Activated CD4-positive, alpha-beta T cell treated with anti-CD3 and anti-CD28 coated beads, Interleukin-2, amount 50 U/mL, for 16 hours (primary cell): Measurements from ENCODE around the gene C16orf74.

ENCODE experiments used
- DNase-seq: peaks from one replicate; pipeline ENCODE4 v3.0.0-alpha.2; 2020

The C16orf74 gene

DNA sequence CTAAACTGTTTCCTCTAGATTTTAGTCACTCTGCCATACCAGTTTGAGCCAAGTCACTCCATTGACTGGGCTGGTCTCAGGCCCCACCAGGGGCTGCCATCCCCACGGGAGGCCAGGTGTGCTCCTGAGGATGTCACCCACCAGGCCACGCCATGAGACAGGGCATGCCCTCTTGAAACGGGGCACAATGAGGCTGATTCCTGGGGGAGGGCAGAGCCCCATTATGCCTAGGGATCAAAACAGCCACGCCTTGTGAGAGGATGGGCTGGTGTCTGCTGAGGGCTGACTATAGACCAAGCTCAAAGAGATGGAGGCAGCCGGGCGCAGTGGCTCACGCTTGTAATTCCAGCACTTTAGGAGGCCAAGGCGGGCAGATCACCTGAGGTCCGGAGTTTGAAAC lies 83.6 kb downstream of the C16orf74 start:
- DNase-seq, result no peak

DNA sequence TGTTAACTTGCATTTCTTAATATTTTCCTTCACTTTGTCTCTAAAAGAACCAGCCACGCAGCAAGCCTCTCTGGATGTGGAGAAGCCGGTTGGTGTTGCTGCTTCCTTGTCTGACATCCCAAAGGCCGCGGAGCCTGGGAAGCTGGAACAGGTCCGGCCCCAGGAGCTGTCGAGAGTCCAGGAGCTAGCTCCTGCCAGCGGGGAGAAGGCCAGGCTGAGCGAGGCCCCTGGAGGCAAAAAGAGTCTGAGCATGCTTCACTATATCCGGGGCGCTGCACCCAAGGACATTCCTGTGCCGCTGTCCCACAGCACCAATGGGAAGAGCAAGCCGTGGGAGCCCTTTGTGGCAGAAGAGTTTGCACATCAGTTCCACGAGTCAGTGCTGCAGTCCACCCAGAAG lies 85.0 kb downstream of the C16orf74 start:
- DNase-seq, result no peak

DNA sequence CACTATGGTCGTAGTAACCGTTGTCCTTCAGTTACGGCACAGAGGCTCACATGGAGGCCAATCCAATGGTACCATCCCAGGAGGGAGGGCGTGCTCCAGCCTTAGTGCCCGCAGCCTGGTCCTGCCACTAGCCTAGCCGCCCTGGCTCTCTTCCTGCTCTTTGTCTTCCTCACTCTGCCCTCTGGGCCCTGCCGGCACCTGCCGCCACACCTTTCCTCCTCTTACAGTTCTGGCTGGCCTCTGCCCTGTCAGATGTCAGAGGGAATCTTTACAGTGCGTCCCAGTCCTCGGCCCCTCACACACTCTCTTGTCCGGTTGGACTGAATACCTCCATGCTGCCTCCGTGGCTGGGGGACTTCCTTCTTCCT lies 85.5 kb downstream of the C16orf74 start:
- no peak for DNase-seq

DNA sequence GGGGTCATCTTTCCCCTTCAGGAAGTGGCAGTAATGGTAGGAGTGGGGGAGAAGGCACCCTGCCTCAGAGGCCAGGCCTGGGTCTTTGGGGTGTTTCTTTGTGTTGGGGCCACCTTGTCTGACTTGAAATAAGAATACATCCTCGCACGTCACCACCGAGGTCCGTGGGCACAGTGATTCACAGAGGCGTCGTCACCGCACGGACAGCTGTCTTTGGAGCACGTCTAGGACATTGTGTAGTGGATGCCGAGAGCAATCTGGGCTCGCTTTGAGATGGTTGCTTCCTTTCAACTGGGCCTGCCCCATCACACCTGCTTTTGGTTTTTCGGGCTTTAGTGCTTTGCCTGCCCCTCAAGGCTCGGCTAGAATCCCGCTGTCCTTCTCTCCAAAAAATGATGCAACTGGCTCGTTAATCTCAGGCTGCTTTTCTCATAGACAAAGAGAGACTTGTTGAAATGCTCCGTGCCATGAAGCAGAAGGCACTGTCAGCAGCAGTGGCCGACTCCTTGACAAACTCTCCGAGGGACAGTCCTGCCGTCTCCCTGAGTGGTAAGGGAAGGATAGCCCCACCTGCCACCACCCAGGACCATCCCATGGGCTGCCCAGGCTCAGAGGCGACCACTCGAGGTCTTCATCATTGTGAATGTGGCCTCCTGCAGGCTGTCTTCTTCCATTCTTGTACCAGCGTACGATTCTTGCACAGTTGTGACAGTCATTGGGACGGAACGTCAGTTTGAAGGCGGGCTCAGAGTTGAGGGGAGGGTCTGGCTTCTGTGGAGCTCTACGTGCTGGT lies 86.1 kb downstream of the C16orf74 start:
- no peak for DNase-seq

DNA sequence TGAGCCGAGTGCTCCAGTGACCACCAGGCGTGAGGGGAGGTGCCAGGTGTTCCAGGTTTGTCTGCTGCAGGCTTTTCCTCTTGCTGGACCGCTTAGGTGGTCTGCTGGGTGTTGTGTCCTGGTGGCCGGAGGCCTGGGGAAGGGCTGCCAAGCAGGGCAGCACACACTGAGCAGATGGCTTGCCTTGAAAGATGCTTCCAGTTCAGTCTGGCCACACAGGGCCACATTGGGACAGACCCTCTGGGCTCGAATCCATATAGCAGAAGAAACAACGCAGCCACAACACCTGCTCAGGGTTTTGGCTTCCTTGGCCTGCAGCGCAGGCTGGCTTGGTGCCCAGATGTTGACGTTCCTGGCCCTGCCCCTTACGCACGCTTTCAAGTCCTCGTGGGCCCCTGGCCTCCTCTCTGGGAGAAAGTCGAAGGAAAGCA lies 87.0 kb downstream of the C16orf74 start:
- DNase-seq, result no peak

DNA sequence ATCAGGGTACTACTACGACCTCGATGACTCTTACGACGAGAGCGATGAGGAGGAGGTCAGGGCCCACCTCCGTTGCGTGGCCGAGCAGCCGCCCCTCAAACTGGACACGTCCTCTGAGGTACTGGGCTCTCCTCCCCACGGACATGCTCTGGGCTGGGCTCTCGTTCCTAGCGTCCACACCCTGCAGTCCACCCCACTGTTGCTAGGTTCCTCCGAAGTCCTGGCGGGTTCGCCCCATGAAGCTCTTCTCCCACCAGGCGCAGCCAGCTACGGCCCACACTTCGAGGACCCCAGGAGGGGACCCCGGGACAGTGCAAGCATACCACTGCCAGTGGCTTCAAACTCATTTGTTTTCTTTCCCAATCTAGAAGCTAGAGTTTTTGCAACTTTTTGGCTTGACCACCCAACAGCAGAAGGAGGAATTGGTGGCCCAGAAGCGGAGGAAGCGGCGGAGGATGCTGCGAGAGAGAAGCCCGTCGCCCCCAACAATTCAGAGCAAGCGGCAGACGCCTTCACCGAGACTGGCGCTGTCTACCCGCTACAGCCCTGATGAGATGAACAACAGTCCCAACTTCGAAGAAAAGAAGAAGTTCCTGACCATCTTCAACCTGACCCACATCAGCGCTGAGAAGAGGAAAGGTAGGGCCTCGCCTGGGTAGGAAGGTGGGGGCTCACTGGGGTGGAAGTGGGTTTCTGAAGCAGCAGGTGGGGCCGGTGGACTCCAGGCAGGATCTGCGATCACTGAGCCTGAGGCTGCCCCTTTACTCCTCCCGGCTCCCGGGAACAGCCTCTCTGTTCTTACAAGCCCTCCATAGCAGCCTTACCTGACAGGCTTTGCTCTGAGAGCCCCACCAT lies 87.7 kb downstream of the C16orf74 start:
- no peak for DNase-seq

DNA sequence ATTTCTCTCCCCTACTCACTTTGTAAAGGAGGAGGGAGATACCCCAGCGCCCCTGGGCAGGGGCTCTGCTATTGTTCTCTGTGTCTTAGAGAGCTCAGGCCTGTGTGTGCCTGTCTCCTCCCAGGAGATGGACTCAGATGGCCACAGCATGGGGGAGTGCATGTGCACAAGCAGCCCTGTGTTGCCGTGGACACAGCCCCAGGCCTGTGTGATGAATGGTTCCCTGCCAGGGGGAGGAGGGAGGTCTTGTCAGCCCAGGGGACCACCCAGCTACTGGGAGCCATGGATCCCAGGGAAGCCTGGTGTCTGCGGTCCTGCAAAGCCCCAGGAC lies 88.4 kb downstream of the C16orf74 start:
- DNase-seq, result no peak

DNA sequence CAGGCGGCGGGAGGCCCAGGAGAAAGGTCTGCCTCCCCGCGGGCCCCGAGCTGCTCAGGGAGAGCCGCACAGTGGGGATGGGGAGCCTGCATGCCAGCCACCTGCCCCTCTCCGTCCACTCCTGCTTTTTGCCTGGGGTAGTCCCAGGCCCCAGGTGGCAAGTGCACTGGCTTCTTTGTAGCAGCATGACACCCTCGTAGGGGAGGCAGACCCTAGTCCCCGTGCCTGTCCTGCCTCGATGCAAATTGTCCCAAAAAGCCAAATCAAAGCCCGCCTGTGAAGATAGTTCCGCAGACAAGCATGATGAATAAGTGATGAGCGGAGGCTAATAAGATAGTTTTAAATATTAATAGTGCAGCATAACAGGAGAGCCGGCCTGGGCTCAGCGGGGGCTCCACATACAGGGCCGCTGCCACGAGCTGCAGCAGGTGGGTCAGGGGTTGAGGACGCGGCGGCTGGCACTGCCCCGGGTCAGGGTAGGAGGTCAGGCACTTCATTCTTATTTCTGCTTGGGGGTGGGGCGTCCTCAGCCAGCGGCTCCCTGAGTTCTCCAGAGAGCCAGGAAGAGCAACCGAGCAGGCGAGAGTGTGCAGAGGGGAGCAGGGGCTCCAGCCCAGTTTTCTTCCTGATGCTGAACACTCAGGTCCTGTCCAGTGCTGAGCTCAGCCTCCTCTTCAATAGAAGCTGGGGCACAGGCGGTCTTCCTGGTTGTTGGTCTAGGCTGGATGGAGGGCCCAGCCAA lies 89.0 kb downstream of the C16orf74 start:
- no peak for DNase-seq

DNA sequence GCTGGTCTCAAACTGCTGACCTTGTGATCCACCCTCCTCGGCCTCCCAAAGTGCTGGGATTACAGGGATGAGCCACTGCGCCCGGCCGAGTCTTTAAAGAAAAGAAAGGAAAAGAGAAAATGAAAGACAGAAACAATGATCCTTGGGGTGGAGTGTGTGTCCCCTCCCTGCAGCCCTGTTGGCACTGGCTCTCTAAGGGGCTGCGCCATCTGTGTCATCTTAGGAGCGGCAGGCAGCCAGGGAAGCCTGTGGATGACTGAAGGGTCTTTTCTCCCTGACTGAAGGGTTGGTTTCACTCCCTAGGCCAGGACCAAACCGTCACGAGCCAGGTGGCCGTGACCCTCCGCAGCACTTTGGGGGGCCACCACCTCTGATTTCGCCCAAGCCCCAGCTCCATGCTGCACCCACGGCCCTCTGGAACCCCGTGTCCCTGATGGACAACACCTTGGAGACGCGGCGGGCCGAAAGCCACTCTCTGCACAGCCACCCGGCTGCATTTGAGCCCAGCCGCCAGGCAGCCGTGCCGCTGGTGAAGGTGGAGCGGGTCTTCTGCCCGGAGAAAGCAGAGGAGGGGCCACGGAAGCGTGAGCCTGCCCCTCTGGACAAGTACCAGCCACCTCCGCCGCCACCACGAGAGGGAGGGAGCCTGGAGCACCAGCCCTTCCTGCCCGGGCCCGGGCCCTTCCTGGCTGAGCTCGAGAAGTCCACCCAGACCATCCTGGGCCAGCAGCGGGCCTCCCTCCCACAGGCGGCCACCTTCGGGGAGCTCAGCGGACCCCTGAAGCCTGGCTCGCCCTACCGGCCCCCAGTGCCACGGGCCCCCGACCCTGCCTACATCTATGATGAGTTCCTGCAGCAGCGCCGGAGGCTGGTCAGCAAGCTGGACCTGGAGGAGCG lies 89.8 kb downstream of the C16orf74 start:
- DNase-seq, result no peak

DNA sequence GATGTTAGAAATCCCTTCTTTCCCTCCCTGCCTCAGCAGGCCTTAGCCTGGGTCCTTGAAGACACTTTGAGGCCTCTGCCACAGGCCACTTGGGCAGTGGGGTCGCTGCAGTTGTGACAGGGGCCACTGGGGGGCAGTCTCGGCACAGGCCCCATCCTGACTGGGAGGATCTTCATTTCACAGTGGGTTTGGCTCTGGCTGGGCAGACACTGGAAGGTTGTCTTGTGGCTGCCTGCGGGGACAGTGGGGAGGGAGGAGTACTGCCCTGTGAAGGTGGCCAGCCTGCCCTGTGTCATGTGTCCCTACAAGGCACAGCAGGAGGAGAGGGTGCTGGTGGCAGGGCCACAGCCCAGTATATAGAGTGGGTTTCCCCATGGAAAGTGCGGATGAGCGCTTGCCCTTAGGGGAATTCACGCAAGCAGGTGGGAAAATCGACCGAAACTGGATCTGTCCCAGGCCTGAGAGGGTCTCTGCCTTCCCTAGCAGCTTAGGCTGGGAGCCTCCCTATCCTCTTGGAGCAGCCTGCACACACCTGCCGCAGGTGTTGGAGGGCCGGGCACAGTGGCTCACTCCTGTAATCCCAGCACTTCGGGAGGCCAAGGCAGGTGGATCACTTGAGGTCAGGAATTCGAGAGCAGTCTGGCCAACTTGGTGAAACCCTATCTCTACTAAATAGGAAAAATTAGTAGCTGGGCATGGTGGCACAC lies 90.9 kb downstream of the C16orf74 start:
- peak; percentile 65 for DNase-seq

DNA sequence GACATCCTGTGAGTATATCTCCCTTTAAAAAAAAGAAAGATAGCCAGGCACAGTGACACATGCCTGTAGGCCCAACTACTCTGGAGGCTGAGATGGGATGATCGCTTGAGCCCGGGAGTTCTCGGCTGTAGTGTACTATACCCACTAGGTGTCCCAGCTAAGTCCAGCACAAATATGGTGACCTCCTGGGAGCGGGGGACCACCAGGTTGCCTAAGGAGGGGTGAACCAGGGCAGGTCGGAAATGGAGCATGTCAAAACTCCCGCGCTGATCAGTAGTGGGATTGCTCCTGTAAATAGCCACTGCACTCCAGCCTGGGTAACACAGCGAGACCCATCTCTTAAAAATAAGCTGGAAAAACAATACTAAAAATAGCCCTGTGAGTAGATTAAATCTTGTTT lies 91.6 kb downstream of the C16orf74 start:
- DNase-seq, result no peak

DNA sequence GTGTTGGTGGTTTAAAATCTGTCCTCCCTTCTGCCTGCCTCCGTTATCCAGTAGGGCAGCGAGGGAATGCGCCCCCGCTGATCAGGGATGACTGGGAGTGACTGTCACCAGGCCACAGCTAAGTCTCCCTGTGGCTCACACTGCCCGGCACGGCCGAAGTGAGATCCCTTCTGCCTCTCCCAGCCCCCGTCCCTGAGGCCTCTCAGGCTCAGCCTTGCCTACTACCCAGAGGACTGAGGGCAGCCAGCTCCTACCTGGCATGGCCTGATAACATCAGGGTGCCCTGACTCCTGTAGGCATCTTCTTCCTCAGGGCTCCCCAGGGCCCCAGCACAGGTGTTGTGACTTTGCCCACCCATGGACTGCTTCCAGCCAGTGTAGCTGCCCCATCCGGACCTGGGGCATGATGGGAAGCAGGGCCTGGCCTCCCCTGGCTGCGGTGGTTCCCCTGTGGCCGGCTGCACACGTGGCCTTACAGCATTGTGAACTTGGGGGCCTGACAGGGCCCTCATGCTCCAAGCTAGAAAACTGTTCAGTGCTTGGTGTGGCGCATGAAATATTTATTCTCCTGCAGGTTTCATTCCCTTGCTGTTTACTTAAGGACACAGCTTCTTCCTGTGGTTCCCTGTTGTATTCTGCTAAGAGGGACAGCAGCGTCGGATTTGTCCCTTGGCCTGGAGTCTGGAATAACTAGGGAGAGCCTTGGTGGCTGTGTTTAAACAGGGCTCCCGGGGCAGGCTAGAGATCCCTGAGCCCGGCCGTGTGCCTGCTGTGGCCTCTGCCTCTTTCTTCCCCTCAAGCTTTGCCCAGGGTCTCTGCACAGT lies 92.2 kb downstream of the C16orf74 start:
- no peak for DNase-seq

DNA sequence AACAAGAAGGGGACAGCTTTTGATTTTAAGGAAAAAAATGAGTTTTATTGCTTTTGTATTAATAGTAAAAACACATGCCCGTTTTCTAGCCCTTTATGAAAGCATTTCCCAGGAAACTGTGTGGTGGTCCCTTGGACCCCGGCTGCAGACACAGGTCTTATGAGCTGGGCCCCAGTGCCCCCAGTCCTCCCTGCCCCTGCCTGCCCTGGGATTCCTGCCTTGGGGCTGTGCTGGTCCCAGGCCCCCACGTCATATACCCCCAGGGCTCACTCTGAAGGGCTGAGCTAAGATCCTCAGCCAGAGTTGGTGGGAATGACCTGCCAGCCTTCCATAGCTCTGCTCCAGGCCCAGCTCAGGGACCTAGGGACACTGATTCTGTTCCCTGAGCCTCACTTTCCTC lies 92.9 kb downstream of the C16orf74 start:
- no peak for DNase-seq
